Posterior cingulate gyrus (tissue), 11 donors: ENCODE data around the gene ACYP2.
"Not testable (repeated sequence)": the region's sequence is repeated elsewhere in the genome, so short reads cannot be mapped to it uniquely, and the experiment has no call there.

Source experiments
- DNase-seq, 10 donors: peaks; one replicate each; pipeline versions ENCODE4 v3.0.0 to v3.0.0-alpha.2; 2020 to 2021; ENCODE audit warnings: mixed read lengths in 3 of 10
- intact Hi-C: fragments of 100-400 bp; cut with DNase I; formaldehyde crosslinking; loops from one replicate; pipeline ENCODE4 v1.15.1; 2023

Gene ACYP2

DNA sequence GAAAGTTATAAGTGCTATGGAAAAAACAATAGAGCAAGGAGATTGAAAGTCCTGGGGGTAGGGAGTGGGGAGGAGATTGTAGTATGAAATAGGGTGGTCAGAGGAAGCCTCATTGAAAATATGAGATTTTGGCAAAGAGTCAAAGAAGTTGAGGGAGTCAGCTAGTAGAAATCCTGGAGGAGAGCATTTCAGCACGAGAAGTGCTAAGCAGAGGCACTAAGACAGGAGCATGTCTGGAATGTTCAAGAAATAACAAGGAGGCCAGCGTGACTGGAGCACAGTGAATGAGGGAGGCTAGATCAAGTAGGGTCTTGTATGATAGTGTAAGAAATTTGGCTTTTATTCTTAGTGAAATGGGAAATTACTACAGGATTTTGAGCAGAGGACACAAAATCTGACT is 142.8 kb downstream of the ACYP2 start:
- intact Hi-C loops, result no loop called here
- no peak for DNase-seq

DNA sequence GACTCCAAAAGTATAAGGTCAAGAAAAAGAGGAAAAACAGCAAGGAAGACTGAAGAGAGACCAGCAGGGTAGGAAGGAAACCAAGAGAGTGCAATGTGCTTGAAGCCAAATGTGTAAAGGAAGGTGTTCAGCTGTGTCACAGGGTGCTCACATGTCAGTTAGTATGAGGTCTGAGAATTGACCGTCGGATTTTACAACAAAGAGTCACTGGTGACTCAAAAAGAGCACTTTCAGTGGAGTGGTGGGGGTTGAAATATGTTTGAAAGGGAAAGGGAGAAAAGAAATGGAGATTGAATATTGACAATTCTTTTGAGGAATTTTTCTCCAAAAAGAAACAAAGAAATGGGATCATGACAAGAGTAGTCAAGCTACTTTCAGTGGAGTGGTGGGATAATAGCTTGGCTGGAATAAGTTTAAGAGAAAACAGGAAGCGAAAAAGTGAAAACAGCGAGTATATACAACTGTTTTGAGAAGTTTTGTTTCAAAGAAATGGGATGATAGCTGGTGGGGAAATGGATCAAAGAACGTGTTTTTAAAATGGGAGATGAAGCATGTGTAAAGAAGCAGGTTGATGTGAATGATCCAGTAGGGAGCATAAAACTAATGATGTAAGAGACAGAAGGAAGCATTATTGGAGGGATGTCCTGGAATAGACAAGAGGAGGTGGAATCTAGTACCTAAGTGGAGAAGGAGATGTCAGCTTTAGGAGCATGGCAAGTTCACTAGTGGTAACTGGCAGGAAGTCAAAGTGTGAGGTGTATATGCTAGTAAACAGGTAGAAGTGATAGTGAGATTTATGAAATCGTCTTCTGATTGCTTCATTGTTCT is 144.2 kb downstream of the ACYP2 start:
- intact Hi-C loops, result no loop called here
- no peak for DNase-seq

DNA sequence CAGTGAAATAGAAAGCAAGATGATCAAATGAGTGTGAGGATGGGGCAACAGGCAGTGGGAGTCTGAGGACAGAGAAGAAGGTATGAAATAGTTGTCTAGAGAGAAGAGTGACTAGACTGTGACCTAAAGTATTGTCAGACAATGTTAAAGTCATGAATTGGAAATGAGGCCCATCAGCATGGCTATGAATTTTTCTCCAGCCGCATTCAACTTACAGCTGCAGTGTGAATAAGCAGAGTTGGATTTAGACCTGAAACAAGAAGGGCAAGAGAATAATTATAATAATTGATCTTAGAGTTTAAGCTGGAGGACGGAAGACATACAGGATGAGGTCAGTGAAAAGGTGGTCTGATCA is 144.8 kb downstream of the ACYP2 start:
- DNase-seq, result no peak
- intact Hi-C loops, result no loop called here

DNA sequence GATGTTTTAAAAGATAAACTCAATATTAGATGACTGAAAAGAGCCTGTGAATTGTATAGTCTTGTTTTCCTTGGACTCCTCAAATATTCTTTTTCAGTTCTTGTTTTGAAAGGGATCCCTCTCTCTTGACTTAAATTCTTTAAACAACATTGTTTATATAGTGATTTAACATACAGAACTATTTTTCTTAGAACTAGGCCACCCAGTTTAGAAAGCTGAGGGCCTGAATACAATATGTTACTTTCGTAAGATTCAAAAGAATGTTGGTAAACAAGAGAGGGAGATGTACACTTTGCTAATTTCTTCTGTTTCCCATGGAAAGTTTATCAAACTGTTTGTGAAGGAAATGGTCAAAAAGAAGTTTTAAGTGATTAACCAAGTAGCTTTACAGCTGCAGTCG is 146.1 kb downstream of the ACYP2 start:
- intact Hi-C loops, result no loop called here

DNA sequence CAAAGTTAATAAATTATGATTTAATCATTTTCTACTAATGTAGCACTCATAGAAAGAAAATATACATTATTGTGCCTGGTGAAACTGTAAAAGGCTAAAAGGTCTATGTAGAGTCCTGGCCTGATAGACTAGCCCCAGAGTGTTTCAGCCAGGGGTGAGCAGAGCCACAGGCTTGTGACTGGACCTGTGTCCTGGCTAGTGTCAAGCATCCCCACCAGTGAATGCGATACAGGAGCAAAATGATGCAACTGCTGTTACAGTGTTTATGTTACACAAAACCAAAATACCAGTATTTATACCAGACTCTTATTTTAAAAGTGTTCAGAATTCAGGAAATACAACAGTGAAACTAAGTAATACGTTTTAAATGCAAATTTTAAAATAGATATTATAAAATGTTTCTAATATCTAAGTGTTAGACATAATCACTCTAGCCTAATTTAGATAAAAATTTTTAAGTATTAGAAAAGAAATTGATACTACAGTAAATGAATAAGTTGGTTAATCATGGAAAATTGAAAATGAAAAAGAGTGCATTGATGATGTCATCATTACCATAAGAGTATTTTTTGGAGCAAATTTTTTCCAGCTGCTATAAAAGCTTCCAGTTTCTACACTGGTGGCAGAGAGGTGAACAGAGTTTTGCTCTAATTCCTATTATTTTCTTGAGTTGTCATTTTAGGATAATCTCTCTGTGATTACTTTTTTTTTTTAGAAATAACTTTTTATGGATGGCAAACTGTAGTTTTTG is 146.8 kb downstream of the ACYP2 start:
- intact Hi-C loops, result no loop called here
- no peak for DNase-seq

More for the DNA sequence above, 146.1 kb downstream of the ACYP2 start:
- DNase-seq, result no peak

DNA sequence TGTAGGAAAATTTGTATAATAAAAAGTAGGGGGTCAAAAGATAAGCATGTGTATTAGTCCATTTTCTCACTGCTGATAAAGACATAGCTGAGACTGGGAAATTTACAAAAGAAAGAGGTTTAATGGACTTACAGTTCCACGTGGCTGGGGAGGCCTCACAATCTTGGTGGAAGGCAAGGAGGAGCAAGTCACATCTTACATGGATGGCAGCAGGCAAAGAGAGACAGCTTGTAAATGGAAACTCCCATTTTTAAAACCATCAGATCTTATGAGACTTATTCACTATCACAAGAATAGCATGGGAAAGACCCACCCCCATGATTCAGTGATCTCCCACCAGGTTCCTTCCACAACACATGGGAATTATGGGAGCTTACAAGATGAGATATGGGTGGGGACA is 149.7 kb downstream of the ACYP2 start:
- intact Hi-C loops, DNase-seq: not testable (repeated sequence)

DNA sequence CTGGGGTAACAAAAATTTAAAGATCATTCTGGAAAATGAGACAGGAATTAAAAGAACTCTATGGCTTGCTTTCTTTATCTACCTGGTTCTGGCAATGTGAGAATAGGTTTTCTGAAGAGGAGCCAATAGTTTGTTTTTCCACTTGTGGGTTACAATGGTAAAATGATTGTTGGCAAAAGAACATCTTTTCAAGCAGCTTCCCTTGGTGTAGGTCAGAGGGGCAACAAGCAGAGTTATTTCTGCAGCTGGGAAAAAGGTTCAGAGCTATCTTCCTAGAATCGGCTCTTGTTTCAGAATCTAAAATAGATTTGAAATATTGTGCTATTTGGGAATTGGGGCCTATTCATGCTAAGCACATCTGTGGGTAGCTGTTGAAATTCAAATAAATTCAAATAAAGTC is 152.2 kb downstream of the ACYP2 start:
- intact Hi-C loops, result no loop called here
- no peak for DNase-seq

DNA sequence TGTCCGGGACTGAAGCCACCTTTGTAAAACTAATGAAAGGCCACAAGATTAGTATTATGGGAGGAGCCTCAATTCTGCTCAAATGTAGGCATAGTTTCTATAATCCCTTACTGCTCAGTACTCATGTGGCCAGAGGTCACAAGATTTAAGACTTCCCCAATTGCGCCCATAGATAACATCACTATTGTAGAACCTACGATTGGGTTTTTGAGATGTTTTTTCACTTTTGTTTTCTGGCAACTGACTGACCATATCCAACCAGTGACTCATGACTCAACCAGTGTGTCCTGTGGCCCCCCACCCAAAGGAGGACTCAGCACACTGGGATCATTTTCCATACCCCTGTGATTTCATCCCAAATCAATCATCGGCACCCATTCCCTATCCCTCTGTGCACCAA is 155.8 kb downstream of the ACYP2 start:
- no peak for DNase-seq
- intact Hi-C loops, result no loop called here

DNA sequence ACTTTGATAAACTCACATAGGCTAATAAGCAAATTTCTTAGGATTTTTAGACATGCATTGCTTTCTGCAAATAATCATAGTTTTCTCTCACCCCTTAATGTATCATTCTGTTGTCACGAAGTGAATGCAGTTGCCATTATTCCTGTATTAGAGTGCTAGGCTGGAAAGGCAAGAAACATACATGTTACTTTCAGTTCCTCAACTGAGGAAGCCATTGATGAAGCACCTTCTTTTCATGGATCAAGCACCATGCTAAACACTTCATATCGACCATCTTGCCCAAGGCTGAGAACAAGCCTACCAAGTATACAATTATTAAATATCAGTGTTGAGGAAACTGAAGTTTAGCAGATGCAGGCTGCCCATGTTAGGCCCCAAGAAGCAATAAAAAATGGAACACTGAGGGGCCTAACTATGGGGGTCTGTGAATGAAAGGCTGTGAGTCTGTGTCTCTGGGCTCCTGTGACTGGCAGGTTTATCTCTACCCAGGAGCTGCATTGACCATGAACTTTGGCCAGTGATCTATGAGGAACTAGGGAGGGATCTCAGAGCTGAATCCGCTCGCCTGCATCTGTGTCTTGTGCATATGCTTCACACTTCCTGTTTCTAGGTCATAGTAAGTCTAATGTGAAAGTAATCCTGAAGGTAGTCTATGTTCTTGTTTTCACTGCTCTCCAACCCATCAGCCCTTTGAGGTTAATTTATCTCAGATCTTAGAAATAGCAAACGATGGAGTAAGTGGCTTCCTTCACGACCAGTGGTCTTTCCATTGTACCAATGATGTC is 156.6 kb downstream of the ACYP2 start:
- DNase-seq, result no peak
- intact Hi-C loops, result no loop called here

DNA sequence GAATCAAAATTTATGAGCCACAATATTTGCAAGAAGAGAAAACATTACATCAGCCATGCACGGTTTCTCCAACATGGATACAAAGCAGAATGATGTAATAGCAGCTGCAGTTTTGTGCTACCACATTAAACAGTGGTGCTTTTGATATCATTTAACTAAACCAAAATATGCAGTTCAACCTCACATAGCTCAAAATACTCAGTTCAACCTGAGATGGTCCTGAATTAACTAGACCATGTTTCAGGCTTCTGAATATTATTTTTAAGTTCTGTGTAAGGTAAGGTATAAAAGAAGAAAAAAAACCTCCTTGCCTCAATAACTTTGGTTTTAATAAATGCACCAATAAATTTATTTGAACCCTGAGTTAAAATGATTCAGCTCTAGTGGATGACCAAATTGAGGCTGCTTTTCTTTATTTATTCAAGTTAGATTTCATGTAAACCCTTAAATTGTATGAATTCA is 159.4 kb downstream of the ACYP2 start:
- DNase-seq, result no peak
- intact Hi-C loops, result no loop called here

DNA sequence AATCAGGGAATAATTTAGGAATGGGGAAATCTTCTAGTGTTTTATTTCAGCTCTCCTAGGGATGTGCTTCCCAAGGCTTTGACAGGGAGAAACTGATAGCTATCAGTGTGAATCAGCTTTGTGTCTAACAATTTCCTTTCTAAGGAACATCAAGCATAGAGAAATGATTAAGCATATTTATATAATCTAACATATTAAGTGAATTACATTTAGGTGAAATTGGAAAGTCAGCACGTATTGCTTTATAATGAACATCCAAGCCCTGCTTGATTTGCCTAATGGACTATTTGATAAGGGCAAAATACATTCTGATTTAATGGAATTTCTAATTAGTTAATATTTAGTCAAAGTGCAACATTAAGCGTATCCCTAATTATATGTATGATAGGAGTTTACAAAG is 160.1 kb downstream of the ACYP2 start:
- intact Hi-C loops, result no loop called here
- no peak for DNase-seq

DNA sequence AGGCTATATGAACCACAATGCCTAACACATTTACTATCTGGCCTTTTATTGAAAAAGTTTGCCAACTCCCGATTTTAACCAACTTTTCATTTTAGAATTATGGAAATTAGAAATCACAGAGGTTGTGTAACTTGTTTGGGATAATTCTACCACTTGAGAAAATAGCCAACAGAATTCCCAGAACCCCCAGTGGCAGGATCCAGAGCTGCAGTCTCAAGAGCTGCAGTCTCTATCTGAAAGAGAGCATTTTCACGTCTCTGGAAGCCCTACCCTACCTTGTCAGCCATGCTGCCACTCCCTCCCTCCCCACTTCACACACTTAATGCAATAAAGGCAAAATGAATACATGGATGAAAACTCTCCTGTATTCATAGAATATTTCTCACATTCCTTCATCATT is 164.0 kb downstream of the ACYP2 start:
- DNase-seq, result no peak
- intact Hi-C loops, result no loop called here

DNA sequence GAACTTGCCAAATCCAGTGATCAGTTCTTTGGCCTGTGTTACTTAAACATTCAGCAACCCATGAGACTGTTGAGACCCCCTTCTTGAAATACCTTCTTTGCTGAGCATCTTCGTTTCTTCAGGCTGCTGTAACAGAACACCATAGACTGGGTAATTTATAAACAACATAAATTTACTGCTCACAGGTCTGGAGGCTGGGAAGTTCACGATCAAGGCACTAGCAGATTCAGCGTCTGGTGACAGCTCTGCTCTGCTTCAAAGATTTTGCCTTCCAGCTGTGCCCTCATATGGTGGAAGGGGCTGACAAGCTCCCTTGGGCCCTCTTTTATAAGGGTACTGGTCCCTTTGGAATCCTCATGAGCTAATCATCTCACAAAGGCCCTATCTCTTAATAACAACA is 169.4 kb downstream of the ACYP2 start:
- intact Hi-C loops, result no loop called here
- no peak for DNase-seq

DNA sequence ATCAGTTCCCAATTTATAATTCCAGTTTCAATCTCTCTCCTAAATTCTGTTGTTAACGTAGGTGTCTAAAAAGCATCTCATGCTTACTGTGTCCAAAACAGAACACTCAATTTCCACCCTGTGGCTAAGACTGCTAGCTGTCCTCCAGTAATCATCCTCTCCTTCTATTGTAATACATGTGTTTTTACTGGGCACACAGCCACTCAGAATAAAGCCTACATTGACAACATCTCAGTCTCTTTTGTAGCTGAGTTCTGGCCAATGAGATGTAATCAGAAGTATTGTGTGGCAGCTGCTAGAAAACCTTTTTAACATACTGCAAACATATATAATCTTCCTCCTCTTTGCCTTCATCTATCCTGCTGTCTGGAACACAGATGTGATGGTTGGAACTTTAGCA is 170.0 kb downstream of the ACYP2 start:
- intact Hi-C loops, result no loop called here
- peak in 1 of 10 donors; percentile 14 for DNase-seq

DNA sequence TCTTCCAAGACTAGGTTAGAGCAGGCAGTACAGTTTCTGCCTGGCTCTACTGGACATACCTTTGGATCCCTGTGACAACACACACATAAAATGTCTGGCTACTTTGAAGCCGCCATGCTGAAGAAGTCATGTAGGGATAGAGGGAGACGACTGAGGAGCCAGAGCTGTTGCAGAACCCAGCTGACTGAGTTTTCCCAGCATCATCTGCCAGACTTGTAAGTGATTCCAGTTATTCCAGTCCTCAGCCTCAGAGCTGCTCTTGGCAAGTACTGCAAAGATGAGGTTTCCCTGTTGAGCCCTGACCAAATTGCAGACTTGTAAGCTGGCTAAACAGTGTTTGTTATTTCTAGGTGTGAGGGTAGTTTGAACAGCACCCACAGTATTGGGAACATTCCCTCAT is 172.1 kb downstream of the ACYP2 start:
- intact Hi-C loops, result no loop called here
- DNase-seq, result no peak

DNA sequence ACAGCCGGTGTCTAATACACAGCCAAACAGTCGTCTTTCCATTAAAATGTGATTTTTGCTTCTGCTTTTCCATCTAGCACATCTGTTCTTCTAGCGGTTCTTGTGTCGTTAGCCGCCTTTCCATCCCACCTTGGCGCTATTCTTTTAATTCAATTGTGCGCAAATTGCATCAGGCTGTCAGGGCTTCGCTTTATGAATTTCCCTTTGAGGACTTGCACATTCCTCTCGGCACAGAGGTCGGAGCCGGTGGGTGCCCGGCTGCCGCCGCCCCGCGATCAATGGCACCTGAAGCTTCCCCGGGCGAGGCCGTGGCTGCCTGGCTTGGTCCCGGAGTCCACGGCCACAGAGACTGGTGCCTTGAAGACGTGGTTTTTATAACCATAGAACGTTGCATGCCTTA is 174.5 kb downstream of the ACYP2 start:
- intact Hi-C loops, result no loop called here
- DNase-seq, result peak in 2 of 10 donors; percentile 71 to 82

DNA sequence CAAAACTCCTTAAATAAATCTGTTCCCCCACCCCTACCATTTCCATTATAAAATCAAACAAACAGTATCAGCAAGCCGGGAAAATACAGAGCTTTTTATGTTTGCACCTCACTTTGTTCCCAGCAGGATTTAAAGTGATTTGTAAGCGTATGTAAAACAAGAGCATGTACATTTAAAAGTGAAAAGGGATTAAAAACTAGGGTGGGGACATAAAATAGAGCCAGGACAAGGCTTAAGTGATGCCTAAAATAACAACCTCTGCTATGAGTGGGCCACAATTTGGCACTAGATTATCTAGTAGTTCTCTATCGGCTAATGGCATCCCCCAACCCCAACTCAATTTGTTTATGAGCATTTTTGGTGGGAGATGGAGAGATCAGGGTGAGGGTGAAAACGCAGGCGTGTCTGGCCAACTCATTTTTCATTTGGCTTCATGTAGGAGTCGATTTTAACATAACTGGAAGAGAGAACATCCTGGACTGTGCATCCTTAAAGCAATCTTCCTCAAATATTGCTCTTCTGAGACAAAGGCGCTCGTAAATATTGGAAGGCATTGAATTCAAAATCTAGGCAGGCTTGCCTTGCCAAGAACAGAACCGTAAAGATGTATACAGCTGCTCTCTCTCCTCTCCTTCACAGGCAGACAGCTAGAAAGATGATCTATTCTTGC is 175.1 kb downstream of the ACYP2 start:
- intact Hi-C loops, result no loop called here
- no peak for DNase-seq

DNA sequence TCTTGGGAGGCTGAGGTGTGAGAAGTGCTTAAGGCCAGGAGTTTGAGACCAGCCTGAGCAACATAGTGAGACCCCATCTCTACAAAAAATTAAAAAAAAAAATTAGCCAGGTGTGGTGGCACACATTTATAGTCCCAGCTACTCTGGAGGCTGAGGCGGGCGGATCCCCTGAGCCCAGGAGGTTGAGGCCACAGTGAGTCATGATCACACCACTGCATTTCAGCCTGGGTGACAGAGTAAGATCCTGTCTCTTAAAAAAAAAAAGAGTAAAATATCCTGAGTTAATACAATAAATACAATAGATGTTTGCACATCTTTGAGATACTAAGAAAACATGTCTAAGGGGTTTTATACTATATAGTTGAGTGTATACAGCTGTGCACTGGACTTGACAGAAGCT is 179.2 kb downstream of the ACYP2 start:
- DNase-seq, result not testable (repeated sequence)

DNA sequence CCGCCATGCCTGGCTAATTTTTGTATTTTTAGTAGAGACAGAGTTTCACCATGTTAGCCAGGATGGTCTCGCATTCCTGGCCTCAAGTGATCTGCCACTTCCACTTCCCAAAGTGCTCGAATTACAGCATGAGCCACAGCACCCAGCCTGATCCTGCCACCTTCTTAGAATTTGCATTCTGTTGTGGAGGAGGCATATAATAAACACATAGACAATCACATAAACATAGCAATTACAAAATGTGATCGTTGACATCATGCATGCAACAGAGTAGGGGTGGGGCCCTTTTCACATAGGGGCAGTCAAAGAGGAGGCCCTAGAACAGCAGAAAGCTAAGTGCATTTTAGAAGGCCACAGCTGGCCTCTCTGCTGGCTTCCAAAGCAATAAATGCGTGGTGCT is 180.5 kb downstream of the ACYP2 start:
- intact Hi-C loops, result no loop called here
- no peak for DNase-seq

More for the DNA sequence above, 179.2 kb downstream of the ACYP2 start:
- intact Hi-C loops, result not testable (repeated sequence)

DNA sequence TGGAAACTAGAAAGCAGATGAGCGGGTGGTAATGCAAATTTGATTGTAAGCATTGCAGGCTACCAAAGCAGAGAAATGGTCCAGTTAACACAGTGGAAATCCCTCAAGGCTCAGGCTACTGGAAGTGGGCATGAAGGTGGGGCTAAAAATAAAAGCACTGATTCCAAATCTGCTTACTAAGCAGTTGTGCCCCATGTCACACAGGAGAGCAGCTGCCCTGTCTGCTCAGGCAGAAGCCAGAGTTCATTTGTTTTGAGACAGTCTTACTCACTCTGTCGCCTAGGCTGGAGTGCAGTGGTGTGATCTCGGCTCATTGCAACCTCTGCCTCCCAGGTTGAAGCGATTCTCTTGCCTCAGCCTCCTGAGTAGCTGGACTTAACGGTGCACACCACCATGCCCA is 183.1 kb downstream of the ACYP2 start:
- intact Hi-C loops, result no loop called here

DNA sequence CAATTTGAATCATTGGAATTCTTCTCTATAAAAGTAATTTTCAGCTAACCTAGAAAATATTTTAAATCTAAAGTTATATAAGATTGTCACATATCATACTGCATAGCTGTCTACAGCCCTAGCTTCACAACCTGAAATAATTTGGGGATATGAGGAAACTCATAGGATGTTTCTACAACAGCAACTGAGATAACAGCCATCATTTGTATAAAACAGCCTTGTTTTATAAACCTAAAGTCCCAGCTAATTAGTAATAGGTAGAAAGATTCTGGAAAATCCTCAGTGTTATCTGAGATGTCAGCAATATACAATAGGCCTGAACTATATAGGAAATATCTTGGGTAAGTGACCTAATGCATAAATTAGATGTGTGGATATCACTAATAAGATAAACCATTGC is 188.2 kb downstream of the ACYP2 start:
- intact Hi-C loops, result no loop called here
- DNase-seq, result no peak

More for the DNA sequence above, 183.1 kb downstream of the ACYP2 start:
- DNase-seq, result no peak
